ENCODE measurements around the gene TMEM82. TPM values are rescaled to one million over a fixed set of nuclear protein-coding genes. Genes with fewer than 3 reads are reported as not detected.

Gene TMEM82
- total RNA-seq, 1 experiment from 2014 or later = not detected

- TF ChIP-seq EZH2 (IDR thresholded peaks at IDR 0.05; ENCODE audit: borderline replicate concordance, low read depth, low read length, poor library complexity, severe bottlenecking) (no peak), CTCF (conservative IDR thresholded peaks at IDR 0.05; ENCODE audit: low read depth, low read length) (no peak)
- Histone ChIP-seq H3K4me1 (ENCODE audit: insufficient read depth, low read length, poor library complexity, severe bottlenecking) (no peaks in the 10 kb centered on the region), H3K27ac (ENCODE audit: low read depth, low read length, poor library complexity, severe bottlenecking) (no peak overlapping the region), H3K9me3 (ENCODE audit: low read depth, low read length, poor library complexity, severe bottlenecking) (no peaks in the 10 kb centered on the region), H3K4me3 (ENCODE audit: low read depth, low read length, poor library complexity, severe bottlenecking) (no peak overlapping the region), H3K36me3 (ENCODE audit: insufficient read depth, low read length, poor library complexity, severe bottlenecking) (peaks cover 18% of the 10 kb centered on the region), H3K27me3 (replicated peaks; ENCODE audit: insufficient read depth, low read depth, low read length, poor library complexity) (no peaks in the 10 kb centered on the region)
- DNase-seq (ENCODE audit: low spot score) = no peak
- POLR2A ChIA-PET (ENCODE audit: low non-redundant PET) = no interaction called here
- intact Hi-C loops (cut with micrococcal nuclease; ENCODE audit: unreplicated experiment) = no loop called here
- BruUV-seq (replicated peaks) = no TSS peak
- CTCF ChIA-PET = no interaction called here
Measured at GRCh38 chr1:15730936-15731335, 11.4 kb upstream of the TMEM82 start.

GRCh38 chr1:15731735-15732685 is 10.3 kb upstream of the TMEM82 start:
- ChIA-PET CTCF (no interaction called here), POLR2A (ENCODE audit: low non-redundant PET) (no interaction called here)
- H3K4me3 ChIP-seq (ENCODE audit: low read depth, low read length, poor library complexity, severe bottlenecking) = no peak overlapping the region
- TF ChIP-seq CTCF (conservative IDR thresholded peaks at IDR 0.05; ENCODE audit: low read depth, low read length) = no peak
- TF ChIP-seq EZH2 (IDR thresholded peaks at IDR 0.05; ENCODE audit: borderline replicate concordance, low read depth, low read length, poor library complexity, severe bottlenecking) = no peak
- no peak overlapping the region for H3K27ac ChIP-seq (ENCODE audit: low read depth, low read length, poor library complexity, severe bottlenecking)
- DNase-seq (ENCODE audit: low spot score) = no peak
- H3K27me3 ChIP-seq (replicated peaks; ENCODE audit: insufficient read depth, low read depth, low read length, poor library complexity) = no peaks in the 10 kb centered on the region
- H3K36me3 ChIP-seq (ENCODE audit: insufficient read depth, low read length, poor library complexity, severe bottlenecking) = peaks cover 16% of the 10 kb centered on the region
- H3K4me1 ChIP-seq (ENCODE audit: insufficient read depth, low read length, poor library complexity, severe bottlenecking) = no peaks in the 10 kb centered on the region
- H3K9me3 ChIP-seq (ENCODE audit: low read depth, low read length, poor library complexity, severe bottlenecking) = no peaks in the 10 kb centered on the region
- intact Hi-C loops (cut with micrococcal nuclease; ENCODE audit: unreplicated experiment) = no loop called here
- BruUV-seq (replicated peaks) = no TSS peak

GRCh38 chr1:15732686-15733081 is 9.6 kb upstream of the TMEM82 start:
- H3K4me1 ChIP-seq (ENCODE audit: insufficient read depth, low read length, poor library complexity, severe bottlenecking) = no peaks in the 10 kb centered on the region

More at GRCh38 chr1:15732686-15733081, 9.6 kb upstream of the TMEM82 start:
- TF ChIP-seq CTCF (conservative IDR thresholded peaks at IDR 0.05; ENCODE audit: low read depth, low read length) = no peak
- H3K36me3 ChIP-seq (ENCODE audit: insufficient read depth, low read length, poor library complexity, severe bottlenecking) = peaks cover 12% of the 10 kb centered on the region
- DNase-seq (ENCODE audit: low spot score) = no peak
- ChIA-PET CTCF (no interaction called here), POLR2A (ENCODE audit: low non-redundant PET) (no interaction called here)
- no peaks in the 10 kb centered on the region for H3K27me3 ChIP-seq (replicated peaks; ENCODE audit: insufficient read depth, low read depth, low read length, poor library complexity)
- H3K27ac ChIP-seq (ENCODE audit: low read depth, low read length, poor library complexity, severe bottlenecking) = no peak overlapping the region
- no TSS peak for BruUV-seq (replicated peaks)
- H3K9me3 ChIP-seq (ENCODE audit: low read depth, low read length, poor library complexity, severe bottlenecking) = no peaks in the 10 kb centered on the region
- intact Hi-C loops (cut with micrococcal nuclease; ENCODE audit: unreplicated experiment) = no loop called here
- H3K4me3 ChIP-seq (ENCODE audit: low read depth, low read length, poor library complexity, severe bottlenecking) = no peak overlapping the region

Measured in A673 (cell line).